ENCODE data around the gene RASA1.
"Not testable (repeated sequence)": the region's sequence is repeated elsewhere in the genome, so short reads cannot be mapped to it uniquely, and the experiment has no call there.

The RASA1 gene
- total RNA-seq = 30.4 to 161 (median 88.6) reads per million in 18 experiments

DNA sequence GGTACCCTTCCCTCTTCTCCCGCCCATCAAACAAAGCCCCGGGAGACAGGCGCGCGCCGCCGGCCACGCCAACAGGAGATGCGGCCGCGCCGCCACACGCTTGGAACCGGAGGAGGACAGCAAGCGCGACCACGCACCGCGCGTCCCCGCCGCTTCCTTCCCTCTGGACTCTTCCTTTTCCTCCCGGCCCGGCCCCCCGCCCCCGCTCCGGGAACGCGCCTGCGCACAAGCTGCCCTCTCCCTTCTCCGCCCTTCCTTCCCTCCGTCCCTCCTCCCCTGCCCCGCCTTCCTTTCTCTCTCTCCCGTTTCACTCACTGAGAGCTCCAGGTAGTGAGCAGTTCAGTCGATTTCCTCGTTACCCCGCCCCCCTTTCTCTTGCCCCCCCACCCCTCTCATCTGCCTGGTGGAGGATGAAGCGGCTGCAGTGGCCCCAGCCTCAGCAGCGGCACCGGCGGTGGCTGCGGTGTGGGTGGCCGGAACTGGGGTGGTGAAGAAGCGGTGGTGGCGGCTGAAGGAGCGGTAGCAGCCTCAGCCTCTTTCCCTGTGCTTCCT, at the start of gene RASA1:
Gene RASA1, plus strand, starts transcription at position 310 of the 552 bp plus-strand sequence. CDS start 569 bp downstream, outside the sequence.
- DNase-seq = peak; percentile 94 to 95

DNA sequence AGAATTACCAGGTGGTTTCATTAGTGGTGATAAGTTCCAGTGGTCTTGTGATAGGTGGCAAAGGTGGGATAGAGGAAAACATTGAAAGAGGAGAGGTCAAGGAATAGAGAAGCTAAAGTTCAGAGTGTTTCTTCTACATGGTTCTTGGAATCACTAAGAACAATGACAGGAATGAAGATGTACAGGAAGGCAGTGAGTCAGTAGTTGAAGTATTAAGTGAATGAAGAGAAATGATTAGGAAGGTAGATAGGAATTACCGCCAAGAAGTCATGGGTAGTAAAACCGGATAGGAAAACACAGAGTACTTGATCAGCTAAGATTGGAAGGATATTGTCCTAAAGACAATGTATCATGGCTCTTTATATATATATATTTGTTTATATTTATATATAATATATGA, 37.9 kb upstream of the RASA1 start:
- no peak for DNase-seq

DNA sequence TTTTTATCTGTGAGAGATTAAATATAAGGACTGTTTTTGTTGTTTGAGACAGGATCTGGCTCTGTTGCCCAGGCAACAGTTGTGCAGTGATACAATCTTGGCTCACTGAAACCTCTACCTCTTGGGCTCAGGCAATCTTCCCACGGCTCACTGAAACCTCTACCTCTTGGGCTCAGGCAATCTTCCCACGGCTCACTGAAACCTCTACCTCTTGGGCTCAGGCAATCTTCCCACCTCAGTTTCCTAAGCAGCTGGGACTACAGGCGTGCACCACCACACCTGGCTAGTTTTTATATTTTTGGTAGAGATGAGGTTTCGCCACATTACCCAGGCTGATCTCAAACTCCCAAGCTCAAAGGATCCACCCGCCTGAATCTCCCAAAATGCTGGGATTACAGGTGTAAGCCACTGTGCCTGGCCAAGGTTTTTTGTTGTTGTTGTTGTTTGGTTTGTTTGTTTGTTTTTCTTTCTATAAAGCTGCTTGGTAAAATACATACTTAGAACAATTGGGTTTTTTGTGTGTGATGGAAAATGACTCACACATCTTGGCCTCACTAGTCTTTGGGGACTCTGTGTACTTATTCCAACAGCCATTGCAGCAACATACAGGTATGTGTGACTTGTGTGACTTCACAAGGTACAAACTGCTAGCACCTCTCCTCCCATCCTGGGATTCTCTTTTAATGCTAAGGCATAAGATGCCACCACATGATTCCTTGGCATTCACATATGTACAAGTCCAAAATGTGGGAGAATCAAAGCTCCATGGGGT, 36.5 kb upstream of the RASA1 start:
- DNase-seq = no peak

DNA sequence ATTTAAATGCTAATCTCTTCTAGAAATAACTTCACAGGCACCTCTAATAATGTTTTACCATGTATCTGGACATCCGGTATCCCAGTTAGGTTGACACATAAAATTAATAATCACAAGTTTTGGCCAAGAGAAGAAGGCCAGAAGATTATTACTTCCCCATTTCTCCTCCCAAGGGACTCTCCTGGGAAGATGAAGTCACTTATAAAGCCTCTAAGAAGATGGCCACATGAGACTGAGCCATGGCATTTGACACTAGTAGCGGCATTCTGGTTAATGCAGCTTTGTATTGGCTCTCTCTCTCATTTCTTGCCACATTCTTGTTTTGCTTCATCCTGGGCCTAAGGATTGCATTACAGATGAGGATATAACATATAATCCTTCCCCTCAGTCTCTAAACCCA, 34.5 kb upstream of the RASA1 start:
- peak; percentile 47 to 66 for DNase-seq

DNA sequence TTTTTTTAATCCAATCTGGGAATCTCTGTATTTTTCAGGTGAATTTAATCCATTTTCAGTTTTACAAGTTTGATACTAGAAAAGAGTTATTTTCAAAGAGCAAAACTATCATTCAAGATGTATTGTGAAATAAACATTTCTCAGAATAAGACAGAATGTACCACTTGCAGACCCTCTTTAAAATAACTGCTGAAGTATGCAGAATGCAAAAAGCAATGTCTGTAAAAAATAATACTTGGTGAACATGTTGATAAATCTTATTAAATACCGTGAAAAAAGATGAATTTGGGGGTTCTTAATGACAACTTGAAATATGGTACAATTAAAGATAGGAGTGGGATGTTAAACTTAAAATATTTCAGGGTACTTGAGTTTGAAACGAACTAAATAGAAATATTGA, 26.1 kb upstream of the RASA1 start:
- DNase-seq = no peak

DNA sequence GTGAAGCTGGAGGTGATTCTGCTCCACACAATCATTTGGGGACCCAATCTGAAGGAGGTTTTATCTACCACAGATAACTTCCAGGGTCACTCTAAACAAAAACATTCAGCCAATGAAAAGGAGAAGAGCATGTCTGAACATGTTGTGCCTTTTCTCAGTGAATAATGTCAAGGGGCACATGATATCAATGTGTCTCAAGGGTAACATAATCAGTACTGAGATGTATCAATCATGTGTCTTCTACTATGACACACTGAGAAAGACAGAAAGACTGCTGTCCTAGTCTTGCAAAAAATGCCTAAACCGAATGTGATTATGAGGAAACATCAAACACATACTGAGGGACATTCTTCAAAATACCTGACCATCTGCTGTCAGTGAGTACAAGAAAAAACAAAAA, 25.4 kb upstream of the RASA1 start:
- peak; percentile 10 to 41 for DNase-seq

DNA sequence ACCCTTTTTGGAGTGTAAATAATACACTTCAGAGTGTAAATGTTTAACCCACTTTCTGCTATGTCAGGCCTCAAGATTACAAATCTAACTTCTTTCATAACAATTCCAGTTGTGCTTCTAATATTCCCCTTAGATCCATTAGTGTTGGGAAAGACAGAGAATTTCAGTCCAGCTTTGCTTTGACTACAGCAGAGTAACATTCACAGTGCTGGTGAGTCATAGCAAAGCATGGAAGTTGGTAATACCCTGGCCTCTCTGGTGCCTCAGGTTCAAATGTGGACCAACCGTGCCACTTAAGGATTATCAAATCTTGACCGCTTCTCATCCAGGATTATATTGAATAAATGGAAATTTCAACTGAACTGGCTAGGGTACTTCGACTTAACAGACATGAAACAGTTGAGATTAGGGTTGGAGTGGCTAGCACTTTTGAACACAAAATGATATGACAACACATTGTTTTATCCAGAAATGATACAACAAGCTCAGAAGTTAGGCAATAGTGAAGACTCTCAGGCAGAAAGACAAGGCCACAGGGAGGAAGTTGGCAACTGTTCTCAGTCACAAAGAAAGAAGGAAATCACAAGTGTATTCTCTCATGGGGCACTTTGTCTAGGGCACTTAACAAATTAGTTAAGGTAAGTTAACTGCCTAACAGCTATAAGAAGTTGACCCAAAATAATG, 24.4 kb upstream of the RASA1 start:
- DNase-seq = peak; percentile 87 to 94

DNA sequence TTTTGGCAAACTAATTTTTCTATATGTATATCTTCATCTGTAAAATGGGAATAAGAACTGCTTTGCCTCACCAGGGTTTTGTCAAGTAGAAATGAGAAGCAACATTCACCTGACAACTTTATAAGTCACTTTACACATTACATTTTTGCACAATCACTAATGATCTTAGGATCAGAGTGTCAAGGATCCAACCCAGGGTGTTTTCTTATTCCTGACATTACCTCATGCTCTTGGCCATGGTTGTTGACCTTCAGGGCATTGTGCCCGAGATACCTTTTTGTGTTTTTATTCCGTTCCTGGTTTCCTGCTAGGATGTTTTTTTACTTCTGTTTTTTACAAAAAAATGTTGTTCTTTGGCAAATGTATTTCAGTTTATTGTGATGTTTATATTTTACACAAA, 22.2 kb upstream of the RASA1 start:
- DNase-seq = no peak

DNA sequence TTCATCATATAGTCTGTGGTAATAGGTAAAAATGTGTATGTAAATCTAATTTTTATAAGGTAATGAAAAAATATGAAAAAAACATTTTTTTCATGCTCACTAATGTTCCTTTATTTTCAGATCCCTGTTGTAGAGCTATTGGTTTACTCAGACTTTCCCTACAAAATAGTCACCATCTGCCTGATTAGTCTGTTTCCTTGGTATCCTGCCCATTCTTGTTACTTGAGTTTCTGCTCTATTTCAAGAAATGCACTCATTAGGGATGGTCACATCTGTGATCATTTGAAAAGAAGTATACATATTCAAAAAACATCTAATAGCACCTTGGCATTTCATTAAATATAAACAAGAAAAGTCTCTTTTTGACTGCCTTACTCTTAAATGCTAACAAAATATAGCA, 21.6 kb upstream of the RASA1 start:
- no peak for DNase-seq

DNA sequence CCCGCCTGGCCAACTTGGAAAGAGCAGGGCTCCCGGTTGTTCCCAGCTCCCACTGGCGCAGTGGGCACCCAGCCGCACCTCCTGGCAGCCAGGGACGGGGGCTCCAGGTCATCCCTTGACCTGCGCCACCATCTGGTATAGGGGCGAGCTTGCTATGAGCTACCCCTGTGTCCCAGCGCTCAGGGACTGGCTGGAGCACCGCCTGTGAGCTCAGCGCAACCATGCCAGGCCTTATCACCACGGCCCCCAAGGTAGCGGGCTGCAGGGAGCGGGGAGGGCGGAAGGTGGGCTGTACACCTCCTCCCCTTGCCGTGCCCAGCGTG, 15.4 kb upstream of the RASA1 start:
- no peak for DNase-seq

DNA sequence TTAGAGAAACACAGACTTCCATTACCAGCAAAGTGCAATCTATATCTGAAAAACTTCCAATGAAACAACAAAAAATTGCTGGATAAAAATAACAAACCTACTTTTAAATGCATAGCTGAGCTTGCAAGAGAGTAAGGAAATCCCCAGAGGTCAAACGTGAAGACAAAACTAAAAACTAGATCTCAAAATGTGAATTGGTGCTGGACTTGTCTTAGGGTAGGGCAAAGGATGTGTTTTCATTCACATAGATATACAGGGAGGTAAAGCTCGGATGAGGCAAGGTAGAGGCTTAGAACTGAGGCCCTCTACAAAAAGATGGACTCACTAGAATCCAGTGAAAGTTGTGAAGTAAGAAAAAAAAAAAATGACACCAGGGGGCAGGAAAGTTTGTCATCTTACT, 13.6 kb upstream of the RASA1 start:
- no peak for DNase-seq

DNA sequence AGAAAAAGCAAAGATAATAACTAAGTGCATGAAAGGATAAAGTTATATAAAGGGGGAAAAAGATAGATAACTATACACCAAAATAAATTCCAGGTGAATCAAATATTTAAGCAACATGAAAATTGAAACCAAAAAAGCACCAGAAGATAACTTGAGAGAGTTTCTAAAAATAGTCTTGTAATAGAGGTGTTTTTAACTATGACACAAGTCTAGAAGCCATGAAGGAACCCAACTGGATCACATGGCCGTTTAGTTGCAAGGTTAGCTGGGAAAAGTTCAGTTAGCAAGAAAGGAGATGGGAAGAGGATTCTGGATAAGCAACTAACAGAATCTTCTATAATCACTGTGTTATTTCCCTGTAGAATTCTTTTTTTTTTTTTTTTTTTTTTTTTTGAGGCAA, 9.2 kb upstream of the RASA1 start:
- DNase-seq = no peak

DNA sequence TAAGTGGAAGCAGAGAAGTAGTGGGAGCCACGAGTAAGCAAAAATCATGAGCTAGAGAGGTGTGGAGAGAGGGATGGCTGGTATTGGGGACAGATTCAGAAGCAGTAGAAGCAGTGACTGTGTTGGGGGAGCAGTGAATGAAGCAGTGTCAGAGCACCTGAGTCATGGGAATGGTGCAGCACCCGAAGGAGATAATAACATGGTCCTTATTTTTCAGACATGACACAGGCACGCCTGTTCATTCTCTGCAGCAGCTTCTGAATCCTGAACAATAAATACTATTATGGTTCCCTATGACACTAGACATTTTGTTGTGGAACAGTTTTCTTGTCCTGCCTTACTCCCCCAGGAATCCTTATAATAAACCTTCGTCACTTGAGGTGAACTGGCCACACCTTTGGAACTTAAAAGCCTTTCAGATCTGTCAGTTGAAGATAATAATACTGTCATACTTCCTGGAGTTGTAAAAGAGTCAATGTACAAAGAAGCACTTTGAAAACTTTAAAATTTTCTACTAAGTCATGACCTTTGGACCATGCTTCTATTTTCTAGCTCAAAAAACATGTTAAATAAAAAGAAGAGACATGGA, 7.0 kb upstream of the RASA1 start:
- DNase-seq = no peak

DNA sequence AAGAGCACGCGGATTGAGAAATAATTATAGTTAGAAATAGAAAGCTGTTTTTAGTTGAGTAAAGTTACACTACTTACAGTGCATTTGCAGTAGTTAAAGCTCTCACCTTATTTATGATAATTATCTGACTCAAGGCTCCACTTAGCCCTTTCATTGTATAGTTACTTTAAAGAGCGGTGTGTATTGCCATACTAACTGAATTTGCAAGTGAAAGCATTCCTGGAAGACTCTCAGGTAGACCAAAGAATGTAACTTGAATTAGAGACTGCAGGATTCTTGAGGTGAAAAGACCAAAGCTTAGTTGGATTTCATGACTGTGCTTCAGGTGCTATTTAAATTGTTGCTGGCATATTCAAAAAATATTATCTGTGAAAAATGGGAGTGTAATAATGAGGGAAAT, 4.2 kb upstream of the RASA1 start:
- DNase-seq = no peak

DNA sequence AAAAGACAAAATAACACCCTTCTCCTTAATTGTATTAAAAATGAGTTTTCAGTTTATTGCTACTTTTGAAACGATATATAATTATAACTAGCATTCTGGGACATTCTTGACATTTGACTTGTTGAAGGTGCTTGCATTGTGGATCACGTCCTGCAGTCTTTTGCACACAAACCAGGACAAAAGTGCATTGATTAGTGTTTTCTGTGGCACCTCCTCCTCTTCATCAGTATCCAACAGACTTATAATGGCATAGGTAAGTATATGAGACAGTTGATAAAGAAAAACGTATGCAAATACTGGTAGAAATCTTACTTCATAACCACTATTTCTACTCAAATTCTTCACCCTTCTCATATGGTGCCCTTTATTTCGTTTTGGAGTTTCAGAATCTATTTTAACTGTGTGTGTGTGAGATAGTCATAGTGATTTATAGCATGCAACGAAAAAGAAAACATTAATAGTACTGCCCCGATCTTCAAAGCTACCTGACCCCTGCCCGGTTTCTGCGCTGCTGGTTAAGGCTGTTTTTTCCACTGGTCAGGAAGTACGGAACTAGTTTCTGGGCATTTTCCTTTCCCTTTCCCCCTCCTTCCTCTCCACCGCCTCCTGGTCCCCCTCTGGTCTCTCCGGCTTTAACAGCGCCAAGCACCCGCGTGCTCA, 639 bp upstream of the RASA1 start:
- DNase-seq = no peak

DNA sequence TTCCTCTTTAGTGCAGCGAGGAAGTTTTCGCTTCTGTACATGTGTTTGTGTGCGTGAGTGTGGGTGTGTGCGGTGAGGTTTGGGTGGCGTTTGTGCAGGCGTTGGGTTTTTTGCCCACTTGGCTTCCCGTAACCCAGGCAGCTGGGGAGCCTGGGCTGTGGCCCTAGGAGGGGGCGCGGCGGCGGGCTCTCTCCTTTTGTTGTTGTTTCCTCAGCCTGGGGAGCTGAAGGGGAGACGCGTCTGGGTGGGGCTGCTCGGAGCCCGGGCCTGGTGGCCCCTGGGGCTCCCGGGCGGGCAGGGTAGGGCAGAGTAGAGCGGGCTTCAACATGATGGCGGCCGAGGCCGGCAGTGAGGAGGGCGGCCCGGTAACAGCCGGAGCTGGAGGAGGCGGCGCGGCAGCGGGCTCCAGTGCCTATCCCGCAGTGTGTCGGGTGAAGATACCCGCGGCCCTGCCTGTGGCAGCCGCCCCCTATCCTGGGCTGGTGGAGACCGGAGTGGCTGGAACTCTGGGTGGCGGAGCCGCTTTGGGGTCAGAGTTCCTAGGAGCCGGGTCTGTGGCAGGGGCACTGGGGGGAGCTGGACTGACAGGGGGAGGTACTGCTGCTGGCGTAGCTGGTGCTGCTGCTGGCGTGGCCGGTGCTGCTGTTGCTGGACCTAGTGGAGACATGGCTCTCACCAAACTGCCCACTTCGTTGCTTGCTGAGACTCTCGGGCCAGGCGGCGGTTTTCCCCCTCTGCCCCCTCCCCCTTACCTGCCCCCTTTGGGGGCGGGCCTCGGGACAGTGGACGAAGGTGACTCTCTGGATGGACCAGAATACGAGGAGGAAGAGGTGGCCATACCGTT, 665 bp downstream of the RASA1 start:
- peak; percentile 78 to 90 for DNase-seq

DNA sequence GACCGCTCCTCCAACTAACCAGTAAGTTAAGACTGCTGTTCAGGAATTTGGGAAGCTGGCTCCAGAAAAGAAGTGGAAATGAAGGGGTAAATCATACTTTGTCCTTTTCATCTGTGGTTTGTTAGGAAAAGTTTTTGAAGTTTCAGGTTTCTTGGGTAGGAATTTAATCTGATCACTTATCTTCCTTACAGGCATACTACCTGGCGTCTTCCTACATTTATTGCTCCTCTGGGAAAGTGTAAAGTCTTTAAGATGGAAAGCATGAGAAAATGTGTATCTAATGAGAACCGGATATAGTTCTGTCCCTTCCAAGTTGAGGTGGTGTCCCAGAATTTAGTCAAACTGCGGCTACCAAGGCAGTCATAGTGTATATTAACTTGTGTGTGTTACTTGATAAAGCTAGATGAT, 1.3 kb downstream of the RASA1 start:
- DNase-seq = no peak

DNA sequence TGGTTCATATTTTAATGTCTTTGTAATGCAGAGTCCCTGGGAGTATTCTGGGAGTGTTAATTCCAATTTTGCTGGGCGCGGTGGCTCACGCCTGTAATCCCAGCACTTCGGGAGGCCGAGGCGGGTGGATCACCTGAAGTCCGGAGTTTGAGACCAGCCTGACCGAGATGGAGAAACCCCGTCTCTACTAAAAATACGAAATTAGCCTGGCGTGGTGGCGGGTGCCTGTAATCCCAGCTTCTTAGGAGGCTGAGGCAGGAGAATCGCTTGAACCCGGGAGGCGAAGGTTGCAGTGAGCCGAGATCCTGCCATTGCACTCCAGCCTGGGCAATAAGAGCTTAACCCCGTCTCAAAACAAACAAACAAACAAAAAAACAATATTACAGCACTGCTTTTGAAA, 3.2 kb downstream of the RASA1 start:
- DNase-seq = not testable (repeated sequence)

DNA sequence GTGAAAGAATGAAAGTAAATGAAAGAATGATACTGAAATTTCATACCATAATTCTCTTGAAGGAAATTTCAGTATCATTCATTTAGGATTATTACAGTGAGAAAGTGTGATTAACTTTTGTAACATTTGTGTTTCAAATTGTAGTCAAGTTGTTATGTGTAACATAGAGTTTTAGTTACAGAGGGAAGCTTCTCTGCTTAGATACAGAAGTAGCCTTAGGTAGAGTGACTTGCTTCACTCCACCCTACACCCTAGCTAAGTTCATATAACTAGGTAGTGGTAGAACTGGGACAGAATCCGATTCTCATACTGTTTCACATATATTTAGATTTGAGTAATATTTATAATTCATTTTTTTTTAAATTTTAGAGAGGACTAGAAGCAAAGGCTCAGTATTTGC, 9.0 kb downstream of the RASA1 start:
- DNase-seq = no peak

DNA sequence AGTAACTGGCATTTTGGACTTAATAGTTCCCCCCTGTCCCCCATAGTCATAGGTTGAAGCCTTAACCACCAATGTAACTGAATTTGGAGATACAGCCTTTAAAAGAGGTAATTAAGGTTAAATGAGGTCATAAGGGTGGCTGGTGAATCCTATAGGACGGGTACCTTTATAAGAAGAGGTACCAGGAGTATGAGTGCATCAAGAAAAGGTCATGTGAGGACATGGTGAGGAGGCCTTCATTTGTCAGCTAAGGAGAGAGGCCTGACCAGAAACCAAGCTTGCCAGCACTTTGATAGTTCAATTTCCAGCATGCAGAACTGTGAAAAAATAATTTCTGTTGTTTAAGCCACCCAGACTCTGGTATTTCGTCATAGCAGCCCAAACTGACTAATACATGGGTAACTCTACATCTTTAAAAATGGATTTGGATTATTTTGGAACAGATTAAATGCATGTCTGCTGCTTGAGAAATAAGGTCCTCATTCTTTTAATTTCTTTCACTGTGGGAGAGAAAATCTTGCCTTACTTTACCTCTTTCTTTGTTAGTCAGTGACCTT, 9.7 kb downstream of the RASA1 start:
- DNase-seq = peak in 1 of 2 donors; percentile 28

DNA sequence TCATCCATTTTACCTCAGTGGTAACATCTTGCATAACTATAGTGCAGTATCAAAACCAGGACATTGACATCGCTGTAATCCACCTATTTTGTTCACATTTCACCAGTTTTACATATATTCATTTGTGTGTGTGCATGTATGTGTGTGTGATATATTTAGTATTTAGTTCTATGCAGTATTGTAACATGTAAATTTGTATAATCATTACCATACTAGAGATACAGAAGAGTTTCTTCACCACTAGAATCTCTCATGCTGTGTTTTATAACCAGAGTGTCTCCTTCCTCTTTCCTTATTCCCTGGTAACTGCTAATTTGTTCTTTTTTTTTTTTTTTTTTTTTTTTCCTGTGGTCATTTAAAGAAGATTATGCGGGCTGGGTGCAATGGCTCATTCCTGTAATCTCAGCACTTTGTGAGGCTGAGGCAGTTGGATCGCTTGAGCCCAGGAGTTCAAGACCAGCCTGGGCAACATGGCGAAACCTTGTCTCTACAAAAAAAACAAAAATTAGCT, 11.0 kb downstream of the RASA1 start:
- peak in 1 of 2 donors; percentile 61 for DNase-seq

DNA sequence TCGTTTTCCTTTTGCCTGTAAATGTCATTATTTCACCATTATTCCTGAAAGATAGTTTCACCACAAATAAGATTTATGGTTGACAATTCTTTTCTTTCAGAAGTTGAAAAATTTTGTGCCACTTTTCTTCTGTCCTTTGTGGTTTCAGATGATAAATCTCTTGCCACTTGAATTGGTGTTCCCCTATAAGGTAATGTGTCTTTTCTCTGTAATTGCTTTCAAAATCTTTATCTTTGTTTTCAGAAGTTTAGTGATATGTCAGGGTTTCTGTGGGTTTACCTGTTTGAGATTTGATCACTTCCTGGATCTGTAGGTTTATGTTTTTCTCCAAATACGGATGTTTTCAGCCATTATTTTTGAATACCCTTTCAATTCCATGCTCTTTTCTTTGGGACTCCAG, 14.6 kb downstream of the RASA1 start:
- no peak for DNase-seq
